Measurements from ENCODE around the gene HOXB7.

DNA sequence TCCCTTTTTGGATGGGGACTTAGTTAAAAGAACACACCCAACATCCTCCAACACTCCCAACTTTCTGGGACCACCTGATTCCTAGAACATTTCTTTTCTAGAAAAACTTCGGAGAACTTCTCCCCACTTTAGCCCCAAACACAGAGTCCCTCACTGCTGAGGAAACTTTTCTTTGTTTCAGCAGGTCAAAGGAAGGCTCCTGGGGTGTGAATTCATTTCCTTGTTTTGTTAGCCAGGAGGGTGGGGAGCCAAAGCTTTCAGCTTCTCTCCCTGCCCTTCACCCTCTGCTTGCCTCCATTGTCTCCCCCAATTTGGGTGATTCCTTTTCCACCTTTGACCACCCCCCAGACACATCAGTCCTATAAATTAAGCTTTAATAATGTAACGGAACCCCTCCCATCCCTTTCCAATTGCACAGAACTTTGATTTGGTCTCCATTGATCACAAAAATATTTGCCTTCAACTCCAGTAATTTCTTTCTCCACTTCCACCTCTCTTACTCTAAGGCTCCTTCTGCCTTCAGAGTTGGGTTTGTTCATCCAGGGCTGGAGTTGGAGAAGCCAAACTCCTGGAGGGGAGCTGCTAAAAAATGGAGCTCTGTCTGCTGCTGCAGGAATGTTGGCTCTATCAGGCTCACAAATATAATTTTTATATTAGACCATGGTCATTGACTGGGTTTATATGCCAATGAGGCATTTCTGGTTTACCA, 43.0 kb downstream of the HOXB7 start:
- TF ChIP-seq SP1 (IDR thresholded peaks at IDR 0.05): no peak
- TF ChIP-seq FOXM1 (IDR thresholded peaks at IDR 0.05; ENCODE audit: borderline replicate concordance): no peak
- no peak for TF ChIP-seq FOXK2 (IDR thresholded peaks at IDR 0.05)
- no peak for TF ChIP-seq L3MBTL2 (conservative IDR thresholded peaks at IDR 0.05)
- no peak for TF ChIP-seq ARNT (IDR thresholded peaks at IDR 0.05)
- no peak for TF ChIP-seq ELF4 (IDR thresholded peaks at IDR 0.05)
- no peak for TF ChIP-seq BHLHE40 (IDR thresholded peaks at IDR 0.05; ENCODE audit: borderline replicate concordance)
- no peak for TF ChIP-seq CTBP1 (IDR thresholded peaks at IDR 0.05; ENCODE audit: borderline replicate concordance)
- no peak for TF ChIP-seq NFRKB (IDR thresholded peaks at IDR 0.05)

Measured in HEK293T (cell line).